Muscle layer of duodenum (tissue), 2 donors: Measurements from ENCODE around the gene DDIAS.

ENCODE experiments used
- H3K27ac ChIP-seq: one replicate; pipeline ENCODE4 v1.7.0; 2013; ENCODE audit warnings: mild to moderate bottlenecking, low read length
- H3K27me3 ChIP-seq: one replicate; pipeline ENCODE4 v1.7.0; 2013; ENCODE audit warnings: low read depth, mild to moderate bottlenecking, control low read depth, low read length
- H3K36me3 ChIP-seq, 2 donors: one replicate each; pipeline ENCODE4 v1.7.0; 2013; ENCODE audit warnings: low read length in 2 of 2, control low read depth in 1 of 2, mild to moderate bottlenecking in 1 of 2; ENCODE audit not compliant: insufficient read depth in 2 of 2, control insufficient read depth in 1 of 2
- H3K4me1 ChIP-seq, 2 donors: one replicate each; pipeline ENCODE4 v1.7.0; 2013; ENCODE audit warnings: low read length in 2 of 2, mild to moderate bottlenecking in 2 of 2, control low read depth in 1 of 2, moderate library complexity in 1 of 2; ENCODE audit not compliant: insufficient read depth in 2 of 2, control insufficient read depth in 1 of 2
- H3K4me3 ChIP-seq, 2 donors: one replicate each; pipeline ENCODE4 v1.7.0; 2013; ENCODE audit warnings: low read length in 2 of 2, low read depth in 1 of 2, mild to moderate bottlenecking in 1 of 2
- H3K9me3 ChIP-seq, 2 donors: one replicate each; pipeline ENCODE4 v1.7.0; 2013; ENCODE audit warnings: low read length in 2 of 2, control low read depth in 1 of 2, mild to moderate bottlenecking in 1 of 2; ENCODE audit not compliant: control insufficient read depth in 1 of 2
- donor health status: healthy.

The DDIAS gene

GRCh38 chr11:82890936-82891335 is 10.6 kb upstream of the DDIAS start:
- Histone ChIP-seq H3K36me3 (no peaks in the 10 kb centered on the region), H3K4me3 (no peak overlapping the region), H3K9me3 (no peaks in the 10 kb centered on the region), H3K4me1 (peaks cover 0 to 10% of the 10 kb centered on the region in 2 donors), H3K27me3 (no peaks in the 10 kb centered on the region), H3K27ac (no peak overlapping the region)

- no peak overlapping the region for H3K27ac ChIP-seq
- no peaks in the 10 kb centered on the region for H3K36me3 ChIP-seq
- H3K9me3 ChIP-seq, result no peaks in the 10 kb centered on the region
- peaks cover 0 to 10% of the 10 kb centered on the region in 2 donors for H3K4me1 ChIP-seq
- H3K4me3 ChIP-seq, result no peak overlapping the region
- no peaks in the 10 kb centered on the region for H3K27me3 ChIP-seq
Observed at GRCh38 chr11:82892611-82893169, 8.8 kb upstream of the DDIAS start.

- Histone ChIP-seq H3K27ac (no peak overlapping the region), H3K9me3 (no peaks in the 10 kb centered on the region), H3K4me1 (peaks cover 0 to 22% of the 10 kb centered on the region in 2 donors), H3K27me3 (no peaks in the 10 kb centered on the region), H3K36me3 (no peaks in the 10 kb centered on the region), H3K4me3 (no peak overlapping the region)
Observed at GRCh38 chr11:82895437-82896091, 6.0 kb upstream of the DDIAS start.

GRCh38 chr11:82896183-82896582 is 5.4 kb upstream of the DDIAS start:
- H3K4me1 ChIP-seq, result peaks cover 0 to 18% of the 10 kb centered on the region in 2 donors
- H3K36me3 ChIP-seq, result no peaks in the 10 kb centered on the region
- H3K9me3 ChIP-seq, result no peaks in the 10 kb centered on the region
- H3K27ac ChIP-seq, result no peak overlapping the region
- H3K27me3 ChIP-seq, result no peaks in the 10 kb centered on the region
- H3K4me3 ChIP-seq, result no peak overlapping the region

DNA sequence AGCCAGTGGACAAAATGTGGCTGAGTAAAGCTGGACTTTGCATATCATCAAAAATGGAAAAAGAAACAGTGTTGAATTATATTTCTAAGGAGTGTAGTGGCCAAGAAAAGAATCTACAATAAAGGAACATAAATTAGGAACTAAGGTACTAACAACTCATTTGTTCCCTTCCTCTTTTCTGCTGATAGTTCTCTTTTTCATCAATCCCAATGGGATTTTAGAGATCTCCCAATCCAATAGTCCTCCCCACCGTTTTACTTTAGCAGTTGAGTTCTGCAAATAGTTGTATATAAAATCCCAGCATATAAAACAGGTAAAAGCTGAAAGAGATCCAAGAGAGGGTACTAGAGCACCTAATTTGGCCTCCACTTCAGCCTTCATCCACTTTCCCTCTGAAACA is 3.3 kb upstream of the DDIAS start:
- Histone ChIP-seq H3K27me3 (no peaks in the 10 kb centered on the region), H3K36me3 (no peaks in the 10 kb centered on the region), H3K27ac (no peak overlapping the region), H3K4me3 (no peak overlapping the region), H3K4me1 (peaks cover 0 to 22% of the 10 kb centered on the region in 2 donors), H3K9me3 (no peaks in the 10 kb centered on the region)

GRCh38 chr11:82899186-82899820 is 2.2 kb upstream of the DDIAS start:
- H3K4me3 ChIP-seq, result peak overlapping the region; percentile 78 to 92
- H3K9me3 ChIP-seq, result no peaks in the 10 kb centered on the region
- H3K27me3 ChIP-seq, result no peaks in the 10 kb centered on the region
- H3K36me3 ChIP-seq, result no peaks in the 10 kb centered on the region
- peaks cover 0 to 22% of the 10 kb centered on the region in 2 donors for H3K4me1 ChIP-seq
- no peak overlapping the region for H3K27ac ChIP-seq

- Histone ChIP-seq H3K27ac (peak overlapping the region; percentile 61), H3K4me3 (peak overlapping the region; percentile 78 to 92), H3K36me3 (no peaks in the 10 kb centered on the region), H3K4me1 (peaks cover 0 to 22% of the 10 kb centered on the region in 2 donors), H3K9me3 (no peaks in the 10 kb centered on the region), H3K27me3 (no peaks in the 10 kb centered on the region)
Observed at GRCh38 chr11:82899957-82900276, 1.6 kb upstream of the DDIAS start.

DNA sequence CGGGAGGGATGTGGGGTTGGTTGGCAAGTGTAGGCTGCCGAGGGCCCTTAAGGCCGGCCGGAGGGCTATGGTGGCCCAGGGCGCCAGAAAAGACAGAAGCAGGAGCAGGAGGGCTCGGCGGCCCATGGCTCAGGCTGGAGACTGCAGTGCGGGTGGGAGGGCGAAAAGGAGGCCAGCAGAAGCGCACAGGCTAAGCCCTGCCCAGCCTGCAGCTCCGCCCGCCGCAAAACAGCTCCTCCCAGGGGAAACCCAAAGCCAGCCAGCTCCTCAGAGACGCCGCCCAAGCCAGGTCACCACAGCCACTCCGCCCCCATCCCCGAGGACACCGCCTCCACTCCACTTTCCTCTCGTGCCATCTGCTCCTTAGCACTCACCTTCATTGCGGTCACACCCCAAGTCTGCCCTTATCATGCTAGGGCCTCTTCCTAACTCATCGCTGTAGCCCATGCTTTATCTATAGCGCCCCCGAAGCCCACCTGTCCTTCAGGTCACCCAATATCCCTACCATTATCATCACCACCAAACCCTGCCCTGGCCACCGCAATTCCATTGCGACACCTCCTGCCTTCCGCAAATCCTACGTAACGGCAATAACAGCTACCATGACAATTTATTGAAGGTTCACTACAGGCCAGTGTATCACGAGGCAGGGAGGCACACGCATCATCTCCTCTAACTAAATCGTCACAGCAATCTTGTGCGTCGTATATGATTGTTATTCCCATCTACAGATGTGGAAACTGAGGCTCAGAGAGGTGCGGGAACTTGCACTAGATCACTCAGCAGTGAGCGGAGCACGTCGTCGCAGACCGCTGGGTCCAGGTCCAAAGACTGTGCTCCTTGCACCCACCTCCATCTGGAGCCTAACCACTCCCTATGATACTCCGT is 1.0 kb upstream of the DDIAS start, which contains the start of gene PRCP:
TSS of gene PRCP (minus strand) at position 154 of the 888 bp plus-strand sequence. CDS start at position 126, 28 bp downstream.
- Histone ChIP-seq H3K4me1 (peaks cover 0 to 22% of the 10 kb centered on the region in 2 donors), H3K4me3 (peak within 1 kb of the TSS; percentile 78 to 92), H3K9me3 (no peaks in the 10 kb centered on the region), H3K27me3 (no peaks in the 10 kb centered on the region), H3K27ac (peak within 1 kb of the TSS; percentile 93), H3K36me3 (no peaks in the 10 kb centered on the region)

GRCh38 chr11:82901922-82902485 is 468 bp downstream of the DDIAS start:
- Histone ChIP-seq H3K4me1 (peaks cover 5 to 26% of the 10 kb centered on the region in 2 donors), H3K27me3 (no peaks in the 10 kb centered on the region), H3K36me3 (no peaks in the 10 kb centered on the region), H3K4me3 (peak overlapping the region; percentile 78 to 92), H3K9me3 (no peaks in the 10 kb centered on the region), H3K27ac (no peak overlapping the region)

GRCh38 chr11:82902880-82903279 is 1.3 kb downstream of the DDIAS start:
- Histone ChIP-seq H3K4me3 (no peak overlapping the region), H3K27me3 (no peaks in the 10 kb centered on the region), H3K4me1 (peaks cover 5 to 27% of the 10 kb centered on the region in 2 donors), H3K36me3 (no peaks in the 10 kb centered on the region), H3K9me3 (no peaks in the 10 kb centered on the region), H3K27ac (no peak overlapping the region)
